GM12878 (cell line): Measurements from ENCODE around the gene CCDC187. TPM values are rescaled to one million over a fixed set of nuclear protein-coding genes. Genes with fewer than 3 reads are reported as not detected.

Source experiments
- ATAC-seq: fragments of 200-7000 bp; cut with Tn5 transposase; 3 replicates; pipeline ENCODE4 v1.9.1; 2020; ENCODE audit warnings: mild to moderate bottlenecking, moderate library complexity
- BruUV-seq: library from RNA; stranded (reverse); fragments of 400-500 nt; replicated peaks from 2 replicates; lab custom pipeline; 2021; lab: Mats Ljungman, UMichigan
- CTCF ChIA-PET: fragments of 300-600 bp; sonication (Branson Sonifier 250); formaldehyde crosslinking; extraction: SDS; loops from one replicate; lab custom pipeline; 2021; ENCODE audit warnings: inconsistent platforms; lab: Yijun Ruan, JAX
- POLR2A ChIA-PET: fragments of 350-600 bp; formaldehyde crosslinking; extraction: SDS; loops from one replicate; lab custom pipeline; 2021; ENCODE audit warnings: inconsistent platforms; lab: Charles Lee
- RAD21 ChIA-PET: fragments of 300-600 bp; sonication (Branson Sonifier 250); formaldehyde crosslinking; loops from one replicate; lab custom pipeline; 2023; ENCODE audit warnings: antibody characterized with exemption; ENCODE audit not compliant: unreplicated experiment; lab: Charles Lee
- SMC1A ChIA-PET: fragments of 300-600 bp; sonication (Branson Sonifier 250); formaldehyde crosslinking; loops from one replicate; lab custom pipeline; 2023; ENCODE audit not compliant: unreplicated experiment, uncharacterized antibody; lab: Charles Lee
- DNase-seq: peaks from one replicate; pipeline ENCODE4 v3.0.0-alpha.2; 2011; ENCODE audit warnings: low read depth, low spot score
- FAIRE-seq: peaks from 3 replicates; lab custom pipeline; 2011; peaks lifted over from hg19 to GRCh38; lab: Jason Lieb, UNC
- H2AFZ ChIP-seq: 2 replicates; pipeline ENCODE4 v1.6.0; 2011; ENCODE audit warnings: low read depth, low read length, control low read depth; ENCODE audit not compliant: control insufficient read depth
- H3K27ac ChIP-seq: 2 replicates; pipeline ENCODE4 v1.5.1; 2011; ENCODE audit warnings: control low read depth; ENCODE audit not compliant: control insufficient read depth, insufficient read depth
- H3K27me3 ChIP-seq, 2 experiments: replicated peaks in 1 of 2; 2 replicates each; pipeline versions ENCODE4 v1.6.0 to v1.6.1; 2011; ENCODE audit warnings: low read length in 1 of 2; ENCODE audit not compliant: control insufficient read depth in 2 of 2, insufficient read depth in 2 of 2
- H3K36me3 ChIP-seq, 2 experiments: 2 replicates each; pipeline ENCODE4 v1.5.1; 2011; ENCODE audit warnings: low read length in 1 of 2; ENCODE audit not compliant: control insufficient read depth in 2 of 2, insufficient read depth in 2 of 2
- H3K4me1 ChIP-seq: 2 replicates; pipeline ENCODE4 v1.6.1; 2011; ENCODE audit warnings: mild to moderate bottlenecking, low read length, moderate library complexity, mixed read lengths; ENCODE audit not compliant: control insufficient read depth, insufficient read depth
- H3K4me2 ChIP-seq: 2 replicates; pipeline ENCODE4 v1.6.0; 2011; ENCODE audit warnings: control low read depth; ENCODE audit not compliant: control insufficient read depth, insufficient read depth
- H3K4me3 ChIP-seq: fragments of 200-600 bp; sonication (generic); 2 replicates; pipeline ENCODE4 v1.5.1; 2016
- H3K79me2 ChIP-seq: 2 replicates; pipeline ENCODE4 v1.6.0; 2011; ENCODE audit warnings: low read length; ENCODE audit not compliant: control insufficient read depth, insufficient read depth
- H3K9ac ChIP-seq: 2 replicates; pipeline ENCODE4 v1.8.0; 2011; ENCODE audit warnings: low read length, control low read depth, mixed read lengths; ENCODE audit not compliant: control insufficient read depth, insufficient read depth
- H3K9me3 ChIP-seq: replicated peaks from 3 replicates; pipeline ENCODE4 v1.5.1; 2011; ENCODE audit warnings: mild to moderate bottlenecking, low read length; ENCODE audit not compliant: control insufficient read depth, insufficient read depth
- H4K20me1 ChIP-seq: 2 replicates; pipeline ENCODE4 v1.6.0; 2011; ENCODE audit not compliant: control insufficient read depth, insufficient read depth
- ASH2L ChIP-seq: fragments of 300-600, 200-600 bp; sonication (generic); IDR thresholded peaks from 2 replicates; pipeline ENCODE4 v1.6.1; 2017; ENCODE audit warnings: low read depth, mild to moderate bottlenecking, borderline replicate concordance
- CREM ChIP-seq: IDR thresholded peaks from 2 replicates; pipeline ENCODE4 v1.6.1; 2014; ENCODE audit warnings: antibody characterized with exemption, low read depth
- E4F1 ChIP-seq: fragments of 450-650 bp; IDR thresholded peaks from 2 replicates; pipeline ENCODE4 v1.6.1; 2018; ENCODE audit warnings: borderline replicate concordance, mild to moderate bottlenecking; ENCODE audit not compliant: partially characterized antibody
- GATAD2B ChIP-seq: fragments of 450-650 bp; conservative IDR thresholded peaks from 2 replicates; pipeline ENCODE4 v1.6.1; 2017; ENCODE audit warnings: low read depth, mild to moderate bottlenecking, moderate library complexity
- IRF5 ChIP-seq: fragments of 450-650 bp; IDR thresholded peaks from 2 replicates; pipeline ENCODE4 v1.6.1; 2017; ENCODE audit warnings: borderline replicate concordance
- MTA3 ChIP-seq: IDR thresholded peaks from 2 replicates; pipeline ENCODE4 v1.6.1; 2012; ENCODE audit warnings: low read length, inconsistent platforms, borderline replicate concordance
- NFIC ChIP-seq: IDR thresholded peaks from 2 replicates; pipeline ENCODE4 v1.6.1; 2012; ENCODE audit warnings: low read depth, mild to moderate bottlenecking, inconsistent platforms, low read length, moderate library complexity
- SMAD1 ChIP-seq: fragments of 450-650 bp; IDR thresholded peaks from 2 replicates; pipeline ENCODE4 v1.6.1; 2018; ENCODE audit warnings: mild to moderate bottlenecking, low read depth; ENCODE audit not compliant: partially characterized antibody
- SMARCA5 ChIP-seq: fragments of 450-650 bp; IDR thresholded peaks from 2 replicates; pipeline ENCODE4 v1.6.1; 2017; ENCODE audit warnings: mild to moderate bottlenecking
- ZBTB11 ChIP-seq: fragments of 450-650 bp; formaldehyde crosslinking; IDR thresholded peaks from 2 replicates; pipeline ENCODE4 v1.5.0; 2022; ENCODE audit warnings: mild to moderate bottlenecking, missing genetic modification characterization
- ZBTB40 ChIP-seq: fragments of 450-650 bp; IDR thresholded peaks from 2 replicates; pipeline ENCODE4 v1.6.1; 2016; ENCODE audit warnings: mild to moderate bottlenecking, moderate library complexity, borderline replicate concordance
- WGBS: methylation state at CpG from one replicate; pipeline ENCODE4 v1.1.6; 2016; ENCODE audit warnings: low lambda C conversion rate; ENCODE audit not compliant: insufficient replicate concordance, insufficient coverage; ENCODE audit errors: missing lambda C conversion rate; 5-methylcytosine and 5-hydroxymethylcytosine counted together
- in situ Hi-C: fragments of 300-500 bp; cut with MboI; formaldehyde crosslinking; loops from 9 replicates; pipeline ENCODE4 v1.14.3; 2018; ENCODE audit warnings: mixed read lengths
- intact Hi-C: fragments of 100-400 bp; cut with micrococcal nuclease; formaldehyde crosslinking; loops from one replicate; pipeline ENCODE4 v1.14.2; 2022; ENCODE audit not compliant: unreplicated experiment
- polyA plus RNA-seq, 11 experiments: library from polyadenylated mRNA; depleted of rRNA in 4 of 11; unstranded in 6 of 11; stranded (reverse) in 5 of 11; fragments of >200 nt; fragmentation: Nextera tagmentation in 4 of 11; fragmentation: Illumina TruSeq in 1 of 11; extraction: Ambion mirVana in 4 of 11; extraction: Trizol in 1 of 11; gene quantifications; 1 replicate in 1 of 11; 2 replicates in 10 of 11; pipeline versions ENCODE4 v1.2.1 to v1.2.3, GENCODE V29; 2011 to 2016; ENCODE audit warnings: inconsistent platforms in 2 of 11, missing spikeins in 2 of 11, low read depth in 1 of 11
- total RNA-seq, 4 experiments: library from RNA; depleted of rRNA in 3 of 4; stranded (reverse); fragments of >200 nt in 3 of 4; fragmentation: Illumina TruSeq in 1 of 4; extraction: Trizol in 1 of 4; gene quantifications; 2 replicates each; pipeline versions ENCODE4 v1.2.1 to v1.2.3, GENCODE V29; 2013 to 2021

CCDC187 gene
- total and polyA plus RNA-seq, 10 of the 15 experiments (the other 5 are each of a cell fraction or from before 2014, with no cell fraction given): 0.04 to 0.23 (median 0.04) TPM; not detected in 7

- CTCF ChIA-PET: no interaction called here
- in situ Hi-C loops (no loop called here), intact Hi-C loops (no loop called here)
- Histone ChIP-seq H2AFZ (no peak overlapping the region), H3K27me3 (peaks cover 6 to 7% of the 10 kb centered on the region in 2 experiments; a peak in 3 of 4 replicates), H3K4me1 (no peaks in the 10 kb centered on the region), H3K4me2 (no peak overlapping the region), H4K20me1 (peaks cover 4% of the 10 kb centered on the region; the same call in 1 of the 2 replicates), H3K9me3 (no peaks in the 10 kb centered on the region), H3K79me2 (no peaks in the 10 kb centered on the region), H3K9ac (no peak overlapping the region), H3K4me3 (no peak overlapping the region), H3K27ac (no peak overlapping the region), H3K36me3 (no peaks in the 10 kb centered on the region; a peak in 1 of 4 replicates)
- FAIRE-seq (no peak), ATAC-seq (no peak)
- POLR2A ChIA-PET: no interaction called here
- SMC1A ChIA-PET: no interaction called here
- no peak for TF ChIP-seq SMARCA5
- TF ChIP-seq CREM: no peak
- TF ChIP-seq NFIC: no peak
- no peak for TF ChIP-seq ASH2L
- TF ChIP-seq ZBTB40: no peak
- no peak for TF ChIP-seq ZBTB11 (CRISPR knock-in tag)
- no peak for TF ChIP-seq SMAD1
- TF ChIP-seq E4F1: no peak
- TF ChIP-seq IRF5: no peak
- TF ChIP-seq MTA3: no peak
- TF ChIP-seq GATAD2B: no peak
- TF ChIP-seq, all 136 proteins: peak for 0
- WGBS: 16% methylated on average over 31 of the region's 33 CpGs
- no TSS peak for BruUV-seq
- DNase-seq: no peak
- RAD21 ChIA-PET: no interaction called here
Measured at GRCh38 chr9:136203408-136204144, 100.3 kb downstream of the CCDC187 start.
